GM13977 (cell line): ENCODE results near the gene PSMD1.
"Not testable (repeated sequence)": the region's sequence is repeated elsewhere in the genome, so short reads cannot be mapped to it uniquely, and the experiment has no call there.

Experiments used
- DNase-seq: peaks from one replicate; pipeline ENCODE4 v3.0.0; 2012; ENCODE audit warnings: low spot score
- in situ Hi-C: fragments of 300-500 bp; cut with MboI; formaldehyde crosslinking; loops from one replicate; pipeline ENCODE4 v1.12.0; 2022; ENCODE audit warnings: low sequenced_read_pairs, low pct_unique_long_range_greater_than_20kb, mixed read lengths, inconsistent platforms; ENCODE audit not compliant: unreplicated experiment
- TF ChIP-seq, protein P1 (sequence below): IDR thresholded peaks from 2 replicates; pipeline ENCODE4 v1.5.1; 2012; ENCODE audit warnings: mild to moderate bottlenecking, control low read depth; ENCODE audit not compliant: insufficient read depth; ENCODE audit errors: extremely low read depth, missing control alignments

The PSMD1 gene

DNA sequence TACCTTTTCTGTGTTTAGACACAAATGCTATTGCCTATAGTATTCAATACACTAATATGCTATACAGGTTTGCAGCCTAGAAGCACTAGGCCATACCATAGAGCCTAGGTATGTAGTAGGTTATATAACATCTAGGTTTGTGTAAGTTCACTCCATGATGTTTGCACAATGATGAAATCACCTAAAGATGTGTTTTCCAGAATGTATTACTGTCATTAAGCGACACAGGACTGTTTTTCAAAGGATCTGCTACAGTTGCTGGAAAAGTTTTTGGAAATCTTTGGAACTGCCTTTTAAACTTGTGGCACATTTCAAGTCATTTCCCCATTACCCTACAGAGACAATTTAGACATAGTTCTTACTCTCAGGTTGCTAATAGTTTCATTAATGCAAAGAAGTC, 9.3 kb downstream of the PSMD1 start:
- no peak for DNase-seq
- in situ Hi-C loops, result no loop called here
- TF ChIP-seq, protein P1, sequence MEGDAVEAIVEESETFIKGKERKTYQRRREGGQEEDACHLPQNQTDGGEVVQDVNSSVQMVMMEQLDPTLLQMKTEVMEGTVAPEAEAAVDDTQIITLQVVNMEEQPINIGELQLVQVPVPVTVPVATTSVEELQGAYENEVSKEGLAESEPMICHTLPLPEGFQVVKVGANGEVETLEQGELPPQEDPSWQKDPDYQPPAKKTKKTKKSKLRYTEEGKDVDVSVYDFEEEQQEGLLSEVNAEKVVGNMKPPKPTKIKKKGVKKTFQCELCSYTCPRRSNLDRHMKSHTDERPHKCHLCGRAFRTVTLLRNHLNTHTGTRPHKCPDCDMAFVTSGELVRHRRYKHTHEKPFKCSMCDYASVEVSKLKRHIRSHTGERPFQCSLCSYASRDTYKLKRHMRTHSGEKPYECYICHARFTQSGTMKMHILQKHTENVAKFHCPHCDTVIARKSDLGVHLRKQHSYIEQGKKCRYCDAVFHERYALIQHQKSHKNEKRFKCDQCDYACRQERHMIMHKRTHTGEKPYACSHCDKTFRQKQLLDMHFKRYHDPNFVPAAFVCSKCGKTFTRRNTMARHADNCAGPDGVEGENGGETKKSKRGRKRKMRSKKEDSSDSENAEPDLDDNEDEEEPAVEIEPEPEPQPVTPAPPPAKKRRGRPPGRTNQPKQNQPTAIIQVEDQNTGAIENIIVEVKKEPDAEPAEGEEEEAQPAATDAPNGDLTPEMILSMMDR, result no peak

DNA sequence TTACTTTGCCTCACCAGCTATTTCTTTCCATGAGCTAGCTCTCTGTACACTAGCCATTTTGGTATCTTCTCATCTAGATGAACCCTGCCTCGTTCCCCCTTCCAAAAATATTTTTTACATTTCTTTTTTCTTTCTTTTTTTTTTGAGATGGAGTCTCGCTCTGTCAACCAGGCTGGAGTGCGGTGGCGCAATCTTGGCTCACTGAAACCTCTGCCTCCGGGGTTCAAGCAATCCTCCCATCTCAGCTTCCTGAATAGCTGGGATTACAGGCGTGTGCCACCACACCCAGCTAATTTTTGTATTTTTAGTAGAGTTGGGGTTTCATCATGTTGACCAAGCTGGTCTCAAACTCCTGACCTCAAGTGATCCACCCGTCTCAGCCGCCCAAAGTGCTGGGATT, 10.9 kb downstream of the PSMD1 start:
- in situ Hi-C loops, result not testable (repeated sequence)

DNA sequence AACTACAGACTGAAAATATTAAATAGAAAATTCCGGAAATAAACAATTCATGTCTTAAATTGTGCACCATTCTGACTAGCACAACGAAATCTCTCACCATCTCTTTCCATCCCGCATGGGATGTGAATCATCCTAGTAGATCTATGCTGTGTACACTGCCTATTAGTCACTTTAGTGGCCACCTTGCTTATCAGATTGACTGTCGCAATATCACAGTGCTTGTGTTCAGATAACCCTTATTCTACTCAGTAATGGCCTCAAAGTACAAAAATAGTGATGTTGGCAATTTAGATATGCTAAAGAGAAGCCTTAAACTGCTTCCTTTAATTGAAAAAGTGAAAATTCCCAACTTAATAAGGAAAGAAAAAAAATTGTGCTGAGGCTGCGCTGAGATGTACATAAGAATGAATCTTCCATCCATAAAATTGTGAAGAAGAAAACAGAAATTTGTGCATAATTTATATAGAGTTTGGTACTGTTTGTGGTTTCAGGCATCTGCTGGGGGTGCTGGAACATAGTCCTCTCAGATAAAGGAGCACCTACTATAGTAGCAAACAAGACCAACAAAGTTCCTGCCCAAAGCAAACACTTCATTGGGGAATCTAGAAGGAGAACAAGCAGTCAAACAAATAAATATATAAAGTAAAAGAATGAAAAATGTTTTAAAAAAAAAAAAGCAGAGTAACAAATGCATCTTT, 12.0 kb downstream of the PSMD1 start:
- DNase-seq, result no peak
- in situ Hi-C loops, result no loop called here
- TF ChIP-seq, protein P1, result no peak

More for the DNA sequence above, 10.9 kb downstream of the PSMD1 start:
- not testable (repeated sequence) for DNase-seq

DNA sequence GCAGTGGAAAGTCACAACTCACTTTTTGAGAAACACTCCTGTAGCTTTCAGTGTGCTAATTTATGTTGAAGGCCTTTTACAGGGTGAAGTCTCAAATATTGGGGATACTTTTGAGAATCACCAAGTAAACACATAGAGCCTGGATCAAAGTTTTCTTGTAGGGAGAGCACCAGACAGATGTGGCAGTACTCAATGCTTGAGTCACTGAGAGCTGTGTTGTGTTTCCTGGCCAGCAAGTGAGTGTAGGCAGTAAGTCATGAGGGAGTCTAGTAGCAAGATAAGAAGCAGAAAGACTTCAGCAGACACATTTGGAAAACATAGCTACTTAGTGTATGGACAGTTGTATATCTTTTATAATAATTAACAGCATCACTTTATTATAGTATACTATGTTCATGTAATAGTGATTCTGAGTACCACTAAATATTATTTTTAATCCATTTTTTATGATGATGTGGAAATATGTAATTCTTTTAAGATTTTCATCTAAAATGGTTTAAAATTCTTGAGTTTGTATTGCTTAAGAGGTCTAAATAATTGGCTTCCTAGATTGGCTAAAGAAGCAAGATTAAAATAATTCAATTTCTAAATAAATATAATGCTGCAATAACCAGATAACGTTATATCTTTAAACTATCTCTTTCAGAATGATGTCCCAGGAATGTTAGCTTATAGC, 12.8 kb downstream of the PSMD1 start:
- TF ChIP-seq, protein P1, result no peak
- no peak for DNase-seq
- in situ Hi-C loops, result no loop called here

DNA sequence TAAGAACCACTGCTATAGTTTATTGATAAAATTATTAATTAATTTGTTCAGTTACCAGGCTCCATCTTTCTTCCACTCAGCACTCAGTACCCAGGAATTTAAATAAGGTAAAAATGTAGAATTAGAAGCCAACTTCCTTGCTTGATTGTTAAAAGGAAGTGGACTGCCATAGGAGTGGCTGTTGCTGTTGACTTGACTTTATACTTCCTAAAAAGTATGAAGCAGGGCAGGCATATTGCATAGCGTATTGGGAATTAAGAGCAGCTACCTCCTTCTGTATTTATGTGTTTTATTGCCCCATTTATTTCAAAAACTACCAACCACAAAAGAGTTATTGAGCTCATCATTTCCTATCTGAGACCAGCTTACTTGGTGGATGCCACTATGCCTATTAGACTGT, 27.9 kb downstream of the PSMD1 start:
- TF ChIP-seq, protein P1, result no peak
- in situ Hi-C loops, result no loop called here

DNA sequence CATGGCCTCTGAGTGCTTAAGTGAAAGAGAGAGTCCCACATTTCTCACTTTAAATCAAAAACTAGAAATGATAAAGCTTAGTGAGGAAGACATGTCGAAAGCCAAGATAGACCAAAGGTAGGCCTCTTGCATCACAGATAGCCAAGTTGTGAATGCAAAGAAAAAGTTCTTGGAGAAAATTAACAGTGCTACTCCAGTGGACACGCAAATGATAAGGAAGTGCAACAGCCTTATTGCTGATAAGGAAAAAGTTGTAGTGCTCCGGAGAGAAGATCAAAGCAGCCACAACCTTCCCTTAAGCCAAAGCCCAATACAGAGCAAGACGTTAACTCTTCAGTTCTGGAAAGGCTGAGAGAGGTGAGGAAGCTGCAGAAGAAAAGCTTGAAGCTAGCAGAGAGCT, 32.1 kb downstream of the PSMD1 start:
- TF ChIP-seq, protein P1, result no peak
- DNase-seq, result no peak
- in situ Hi-C loops, result no loop called here

More for the DNA sequence above, 27.9 kb downstream of the PSMD1 start:
- DNase-seq, result no peak

DNA sequence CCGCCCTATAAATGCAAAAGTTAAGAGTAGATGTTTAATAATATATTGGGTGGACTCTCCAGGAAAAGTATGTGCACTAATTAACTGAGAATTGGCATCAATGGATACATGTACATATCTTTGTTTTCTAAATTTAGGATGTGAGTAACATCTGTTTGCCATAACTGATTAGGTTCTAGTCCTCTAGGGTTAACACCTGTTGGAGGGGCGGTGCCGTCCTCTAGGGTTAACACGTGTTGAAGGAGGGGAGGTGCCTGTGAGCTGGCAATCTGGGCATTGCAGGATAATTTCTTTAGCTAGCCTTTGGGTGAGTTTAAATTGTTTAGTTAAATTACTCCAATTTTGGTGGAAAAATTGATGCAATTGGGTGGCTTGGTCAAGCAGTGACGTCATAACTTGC, 37.3 kb downstream of the PSMD1 start:
- DNase-seq, result no peak
- TF ChIP-seq, protein P1, result no peak
- in situ Hi-C loops, result no loop called here
